HFFc6 (cell line): ENCODE measurements around the gene TMEM175. TPM values are rescaled to one million over a fixed set of nuclear protein-coding genes. Genes with fewer than 3 reads are reported as not detected.
"Not testable (repeated sequence)": the region's sequence is repeated elsewhere in the genome, so short reads cannot be mapped to it uniquely, and the experiment has no call there.

Experiments used
- DNase-seq: peaks from one replicate; pipeline ENCODE4 v3.0.0-alpha.2; 2018
- H3K27ac Mint-ChIP-seq: 2 replicates; pipeline ENCODE4 v1.8.0; 2020; ENCODE audit warnings: mild to moderate bottlenecking, mixed read lengths
- H3K27me3 Mint-ChIP-seq: 2 replicates; pipeline ENCODE4 v1.8.0; 2021; ENCODE audit warnings: mild to moderate bottlenecking, moderate library complexity, mixed read lengths; ENCODE audit not compliant: insufficient read depth
- H3K36me3 Mint-ChIP-seq: 2 replicates; pipeline ENCODE4 v1.8.0; 2021; ENCODE audit warnings: low read depth, mixed read lengths
- H3K4me1 Mint-ChIP-seq: 2 replicates; pipeline ENCODE4 v1.8.0; 2020; ENCODE audit warnings: low read depth, mixed read lengths
- H3K4me3 Mint-ChIP-seq: 2 replicates; pipeline ENCODE4 v1.8.0; 2020; ENCODE audit warnings: mild to moderate bottlenecking, moderate library complexity, mixed read lengths
- H3K9me3 Mint-ChIP-seq: 2 replicates; pipeline ENCODE4 v1.8.0; 2020; ENCODE audit warnings: mild to moderate bottlenecking, mixed read lengths
- total RNA-seq, 6 experiments: library from RNA; stranded (reverse); fragmentation: NEBNext Ultra II Directional; extraction: Animal tissue kit (Norgen Biotek cat#: 25700); gene quantifications; 2 replicates in 1 of 6; 3 replicates in 5 of 6; pipeline ENCODE4 v1.2.3, GENCODE V29; 2021
- TF ChIP-seq, protein P1 (sequence below): fragments of 200-600 bp; sonication (generic); IDR thresholded peaks from 2 replicates; pipeline ENCODE4 v1.5.0; 2021; ENCODE audit warnings: antibody characterized with exemption, mild to moderate bottlenecking

Gene TMEM175
- total RNA-seq, 6 experiments from 2014 or later, result 27.8 to 41.8 (median 34.1) TPM

DNA sequence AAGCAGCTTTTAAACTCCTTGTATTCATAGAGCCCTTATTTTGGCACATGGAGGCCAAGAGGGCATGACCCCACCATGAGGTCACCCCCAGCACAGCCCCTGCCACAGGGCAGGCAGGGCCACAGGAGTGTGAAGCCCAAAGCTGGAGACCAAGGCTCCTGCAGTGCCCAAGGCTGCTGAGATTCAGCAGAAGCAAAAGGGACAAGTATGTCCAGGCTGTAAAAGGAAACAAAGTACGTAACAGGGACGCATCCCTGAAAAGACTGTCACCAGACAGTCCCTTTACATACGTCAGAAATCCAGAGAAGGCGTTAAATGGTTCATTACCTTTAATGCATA is 19.0 kb upstream of the TMEM175 start:
- H3K27ac Mint-ChIP-seq, result no peak overlapping the region
- H3K27me3 Mint-ChIP-seq, result no peaks in the 10 kb centered on the region; the same call in 1 of the 2 replicates
- peaks cover 6% of the 10 kb centered on the region for H3K9me3 Mint-ChIP-seq
- peaks cover 20% of the 10 kb centered on the region; the same call in 1 of the 2 replicates for H3K36me3 Mint-ChIP-seq
- peaks cover 13% of the 10 kb centered on the region; the same call in 1 of the 2 replicates for H3K4me1 Mint-ChIP-seq
- no peak for DNase-seq
- TF ChIP-seq, protein P1, sequence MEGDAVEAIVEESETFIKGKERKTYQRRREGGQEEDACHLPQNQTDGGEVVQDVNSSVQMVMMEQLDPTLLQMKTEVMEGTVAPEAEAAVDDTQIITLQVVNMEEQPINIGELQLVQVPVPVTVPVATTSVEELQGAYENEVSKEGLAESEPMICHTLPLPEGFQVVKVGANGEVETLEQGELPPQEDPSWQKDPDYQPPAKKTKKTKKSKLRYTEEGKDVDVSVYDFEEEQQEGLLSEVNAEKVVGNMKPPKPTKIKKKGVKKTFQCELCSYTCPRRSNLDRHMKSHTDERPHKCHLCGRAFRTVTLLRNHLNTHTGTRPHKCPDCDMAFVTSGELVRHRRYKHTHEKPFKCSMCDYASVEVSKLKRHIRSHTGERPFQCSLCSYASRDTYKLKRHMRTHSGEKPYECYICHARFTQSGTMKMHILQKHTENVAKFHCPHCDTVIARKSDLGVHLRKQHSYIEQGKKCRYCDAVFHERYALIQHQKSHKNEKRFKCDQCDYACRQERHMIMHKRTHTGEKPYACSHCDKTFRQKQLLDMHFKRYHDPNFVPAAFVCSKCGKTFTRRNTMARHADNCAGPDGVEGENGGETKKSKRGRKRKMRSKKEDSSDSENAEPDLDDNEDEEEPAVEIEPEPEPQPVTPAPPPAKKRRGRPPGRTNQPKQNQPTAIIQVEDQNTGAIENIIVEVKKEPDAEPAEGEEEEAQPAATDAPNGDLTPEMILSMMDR, result no peak
- H3K4me3 Mint-ChIP-seq, result no peak overlapping the region

DNA sequence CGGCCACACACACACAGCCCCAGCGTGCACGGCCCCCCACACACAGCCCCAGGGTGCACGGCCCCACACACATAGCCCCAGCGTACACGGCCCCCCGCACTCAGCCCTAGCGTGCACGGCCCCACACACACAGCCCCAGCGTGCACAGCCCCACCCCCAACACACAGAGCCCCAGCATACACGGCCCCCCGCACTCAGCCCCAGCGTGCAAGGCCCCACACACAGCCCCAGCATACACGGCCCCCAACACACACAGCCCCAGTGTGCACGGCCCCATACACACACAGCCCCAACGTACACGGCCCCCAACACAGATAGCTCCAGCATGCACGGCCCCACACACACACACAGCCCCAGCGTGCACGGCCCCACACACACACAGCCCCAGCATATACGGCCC is 17.7 kb upstream of the TMEM175 start:
- H3K4me1 Mint-ChIP-seq, result peaks cover 13% of the 10 kb centered on the region; the same call in 1 of the 2 replicates
- DNase-seq, result no peak
- H3K36me3 Mint-ChIP-seq, result peaks cover 21% of the 10 kb centered on the region; the same call in 1 of the 2 replicates
- no peaks in the 10 kb centered on the region for H3K27me3 Mint-ChIP-seq
- peaks cover 7% of the 10 kb centered on the region for H3K9me3 Mint-ChIP-seq
- no peak overlapping the region for H3K27ac Mint-ChIP-seq
- TF ChIP-seq, protein P1, result no peak
- no peak overlapping the region for H3K4me3 Mint-ChIP-seq

DNA sequence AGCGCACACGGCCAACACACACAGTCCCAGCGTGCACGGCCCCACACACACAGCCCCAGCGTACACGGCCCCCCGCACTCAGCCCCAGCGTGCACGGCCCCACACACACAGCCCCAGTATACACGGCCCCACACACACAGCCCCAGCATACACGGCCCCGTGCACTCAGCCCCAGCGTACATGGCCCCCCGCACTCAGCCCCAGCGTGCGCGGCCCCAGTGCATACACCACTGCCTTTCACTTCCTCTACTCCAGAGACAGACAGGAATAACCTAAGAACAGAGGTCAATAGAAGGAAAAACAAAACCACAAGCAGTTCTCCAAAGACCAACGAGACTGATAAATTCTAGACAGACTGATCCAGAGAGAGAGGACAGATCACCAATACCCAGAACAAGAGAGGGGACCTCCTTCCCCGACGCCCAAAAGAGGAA is 17.2 kb upstream of the TMEM175 start:
- Mint-ChIP-seq H3K27me3 (no peaks in the 10 kb centered on the region), H3K4me1 (peaks cover 13% of the 10 kb centered on the region; the same call in 1 of the 2 replicates), H3K4me3 (no peak overlapping the region), H3K9me3 (peaks cover 7% of the 10 kb centered on the region), H3K36me3 (peaks cover 22% of the 10 kb centered on the region; the same call in 1 of the 2 replicates), H3K27ac (0 out of 2 replicates have a peak overlapping the region, but pooled peaks have one; percentile 15)
- no peak for DNase-seq
- TF ChIP-seq, protein P1, result no peak

DNA sequence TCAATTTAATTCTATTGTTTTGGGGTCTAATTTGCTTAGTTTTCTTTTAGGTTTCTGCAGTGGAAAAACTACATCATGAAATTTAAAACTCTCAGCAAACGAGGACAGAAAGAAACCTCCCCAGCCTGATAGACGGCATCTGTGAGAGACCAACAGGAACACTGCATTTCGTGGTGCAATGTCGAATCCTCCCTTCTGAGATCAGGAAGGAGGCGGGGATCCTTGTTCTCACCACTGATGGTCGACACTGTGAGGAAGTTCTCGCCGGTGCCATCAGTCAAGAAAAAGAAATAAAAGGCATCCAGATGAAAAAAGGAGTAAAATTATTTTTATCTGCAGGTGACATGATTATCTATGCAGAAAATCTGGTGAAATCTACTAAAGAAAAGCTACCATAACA is 16.7 kb upstream of the TMEM175 start:
- peaks cover 13% of the 10 kb centered on the region; the same call in 1 of the 2 replicates for H3K4me1 Mint-ChIP-seq
- peaks cover 7% of the 10 kb centered on the region for H3K9me3 Mint-ChIP-seq
- H3K27ac Mint-ChIP-seq, result no peak overlapping the region
- H3K27me3 Mint-ChIP-seq, result no peaks in the 10 kb centered on the region
- H3K4me3 Mint-ChIP-seq, result no peak overlapping the region
- no peak for DNase-seq
- TF ChIP-seq, protein P1, result no peak
- H3K36me3 Mint-ChIP-seq, result peaks cover 22% of the 10 kb centered on the region; the same call in 1 of the 2 replicates

DNA sequence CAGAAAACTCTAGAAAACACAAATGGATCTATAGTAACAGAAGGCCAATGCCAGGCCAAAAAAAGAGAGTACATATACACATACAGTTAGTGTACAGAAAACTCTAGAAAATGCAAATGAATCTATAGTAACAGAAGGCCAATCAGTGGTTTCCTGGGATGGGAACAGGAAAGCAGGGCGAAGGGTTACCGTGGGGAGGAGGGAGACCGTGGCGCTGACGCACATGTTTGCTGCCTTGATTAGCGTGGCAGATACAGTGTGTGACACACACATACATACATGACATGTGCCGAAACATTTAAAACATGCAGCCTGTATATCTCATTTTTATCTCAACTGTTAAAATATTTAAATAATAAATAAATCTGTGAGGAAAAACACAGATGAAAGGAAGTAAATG is 14.8 kb upstream of the TMEM175 start:
- no peak overlapping the region for H3K27ac Mint-ChIP-seq
- TF ChIP-seq, protein P1, result no peak
- no peaks in the 10 kb centered on the region for H3K27me3 Mint-ChIP-seq
- no peak for DNase-seq
- H3K36me3 Mint-ChIP-seq, result peaks cover 17% of the 10 kb centered on the region; the same call in 1 of the 2 replicates
- no peak overlapping the region for H3K4me3 Mint-ChIP-seq
- H3K4me1 Mint-ChIP-seq, result peaks cover 13% of the 10 kb centered on the region; the same call in 1 of the 2 replicates
- peaks cover 7% of the 10 kb centered on the region for H3K9me3 Mint-ChIP-seq

DNA sequence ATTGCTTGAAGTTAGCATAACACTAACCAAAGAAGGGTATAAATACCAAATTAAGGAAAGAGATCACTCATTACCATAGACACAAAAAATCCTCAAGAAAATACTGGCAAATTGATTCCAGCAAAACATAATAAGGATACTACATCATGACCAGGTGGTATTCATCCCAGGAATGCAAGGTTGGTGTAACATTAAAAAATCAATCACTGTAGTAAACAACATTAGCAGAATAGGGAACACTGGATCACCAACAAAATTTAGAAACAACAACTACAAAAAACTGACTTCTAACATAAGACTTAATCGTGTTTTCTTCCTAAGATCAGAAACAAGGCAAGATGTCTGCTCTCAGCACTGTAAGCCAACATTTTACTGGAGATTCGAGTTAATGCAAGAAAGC is 14.3 kb upstream of the TMEM175 start:
- no peak for DNase-seq
- Mint-ChIP-seq H3K9me3 (peaks cover 7% of the 10 kb centered on the region), H3K36me3 (peaks cover 23% of the 10 kb centered on the region; the same call in 1 of the 2 replicates), H3K27me3 (no peaks in the 10 kb centered on the region), H3K4me3 (no peak overlapping the region), H3K27ac (no peak overlapping the region), H3K4me1 (peaks cover 13% of the 10 kb centered on the region; the same call in 1 of the 2 replicates)
- TF ChIP-seq, protein P1, result no peak

DNA sequence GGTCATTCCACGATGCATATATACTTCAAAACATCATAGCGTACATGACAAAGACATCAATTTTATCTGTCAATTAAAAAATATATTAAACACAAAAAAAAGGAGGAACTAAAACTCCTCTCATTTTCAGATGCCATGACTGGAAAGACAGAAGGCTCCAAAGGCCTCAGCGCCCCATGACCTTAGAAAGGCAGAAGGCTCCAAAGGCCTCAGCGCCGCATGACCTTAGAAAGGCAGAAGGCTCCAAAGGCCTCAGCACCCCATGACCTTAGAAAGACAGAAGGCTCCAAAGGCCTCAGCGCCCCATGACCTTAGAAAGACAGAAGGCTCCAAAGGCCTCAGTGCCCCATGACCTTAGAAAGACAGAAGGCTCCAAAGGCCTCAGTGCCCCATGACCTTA is 13.7 kb upstream of the TMEM175 start:
- not testable (repeated sequence) for H3K4me3 Mint-ChIP-seq, H3K27me3 Mint-ChIP-seq, H3K9me3 Mint-ChIP-seq, DNase-seq, H3K27ac Mint-ChIP-seq
- Mint-ChIP-seq H3K4me1 (peaks cover 13% of the 10 kb centered on the region; the same call in 1 of the 2 replicates), H3K36me3 (peaks cover 23% of the 10 kb centered on the region; the same call in 1 of the 2 replicates)

DNA sequence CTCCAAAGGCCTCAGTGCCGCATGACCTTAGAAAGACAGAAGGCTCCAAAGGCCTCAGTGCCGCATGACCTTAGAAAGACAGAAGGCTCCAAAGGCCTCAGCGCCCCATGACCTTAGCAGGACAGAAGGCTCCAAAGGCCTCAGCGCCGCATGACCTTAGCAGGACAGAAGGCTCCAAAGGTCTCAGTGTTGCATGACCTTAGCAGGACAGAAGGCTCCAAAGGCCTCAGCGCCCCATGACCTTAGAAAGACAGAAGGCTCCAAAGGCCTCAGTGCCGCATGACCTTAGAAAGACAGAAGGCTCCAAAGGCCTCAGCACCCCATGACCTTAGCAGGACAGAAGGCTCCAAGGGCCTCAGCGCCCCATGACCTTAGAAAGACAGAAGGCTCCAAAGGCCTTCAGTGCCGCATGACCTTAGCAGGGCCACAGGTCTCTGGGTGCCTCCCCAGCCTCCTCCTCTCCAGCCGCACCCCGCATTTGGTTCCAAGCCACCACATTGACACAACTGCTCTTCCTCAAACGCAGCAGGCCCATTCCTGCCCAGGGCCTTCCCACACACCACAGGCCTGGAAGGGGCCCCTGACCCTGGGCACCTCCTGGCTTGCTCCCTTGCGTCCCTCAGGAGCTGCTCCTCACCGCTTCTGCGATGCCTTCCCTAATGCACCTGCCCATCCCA is 13.1 kb upstream of the TMEM175 start:
- not testable (repeated sequence) for H3K9me3 Mint-ChIP-seq, H3K4me3 Mint-ChIP-seq, H3K27ac Mint-ChIP-seq, DNase-seq, H3K27me3 Mint-ChIP-seq
- H3K4me1 Mint-ChIP-seq, result peaks cover 15% of the 10 kb centered on the region
- peaks cover 23% of the 10 kb centered on the region; the same call in 1 of the 2 replicates for H3K36me3 Mint-ChIP-seq
